IMR-90 (cell line): ENCODE measurements around the gene TMEM161A. TPM values are rescaled to one million over a fixed set of nuclear protein-coding genes. Genes with fewer than 3 reads are reported as not detected.

Experiments
- ATAC-seq: fragments of 200-7000 bp; cut with Tn5 transposase; 2 replicates; pipeline ENCODE4 v1.9.1; 2020; ENCODE audit warnings: low read depth, mild to moderate bottlenecking, moderate library complexity
- BruUV-seq: library from RNA; stranded (reverse); fragments of 400-500 nt; replicated peaks from 2 replicates; lab custom pipeline; 2021; lab: Mats Ljungman, UMichigan
- CTCF ChIA-PET: fragments of 300-600 bp; formaldehyde crosslinking; extraction: SDS; loops from one replicate; lab custom pipeline; 2021; ENCODE audit warnings: antibody characterized with exemption; lab: Yijun Ruan, JAX
- POLR2A ChIA-PET: fragments of 300-600 bp; sonication (Branson Sonifier 250); formaldehyde crosslinking; loops from one replicate; lab custom pipeline; 2022; ENCODE audit warnings: antibody characterized with exemption; ENCODE audit not compliant: unreplicated experiment; lab: Charles Lee
- DNase-seq: peaks from one replicate; pipeline ENCODE4 v3.0.0; 2013
- H2AFZ ChIP-seq: replicated peaks from 2 replicates; pipeline ENCODE3; 2013; ENCODE audit warnings: low read length, mild to moderate bottlenecking; ENCODE audit not compliant: poor library complexity
- H2AK5ac ChIP-seq: 2 replicates; pipeline ENCODE4 v1.6.1; 2013; ENCODE audit warnings: low read depth, low read length, inconsistent platforms
- H2AK9ac ChIP-seq: replicated peaks from 2 replicates; pipeline ENCODE3; 2013; ENCODE audit warnings: mild to moderate bottlenecking, low read depth, low read length, moderate library complexity; ENCODE audit not compliant: poor library complexity
- H2BK120ac ChIP-seq: 2 replicates; pipeline ENCODE4 v1.6.1; 2013; ENCODE audit warnings: low read depth, low read length, inconsistent platforms
- H2BK15ac ChIP-seq: 3 replicates; pipeline ENCODE4 v1.6.1; 2013; ENCODE audit warnings: low read depth, low read length, inconsistent platforms
- H2BK20ac ChIP-seq: 2 replicates; pipeline ENCODE4 v1.6.1; 2013; ENCODE audit warnings: low read depth, mild to moderate bottlenecking, inconsistent platforms, low read length, moderate library complexity
- H2BK5ac ChIP-seq: 2 replicates; pipeline ENCODE4 v1.6.1; 2013; ENCODE audit warnings: mild to moderate bottlenecking, low read depth, low read length, inconsistent platforms; ENCODE audit not compliant: poor library complexity, severe bottlenecking
- H3K14ac ChIP-seq: replicated peaks from 2 replicates; pipeline ENCODE4 v1.6.1; 2013; ENCODE audit warnings: low read depth, low read length, inconsistent platforms
- H3K18ac ChIP-seq: 2 replicates; pipeline ENCODE4 v1.6.1; 2013; ENCODE audit warnings: low read depth, low read length, control low read depth
- H3K23ac ChIP-seq: 2 replicates; pipeline ENCODE4 v1.6.1; 2013; ENCODE audit warnings: low read depth, low read length, inconsistent platforms
- H3K27ac ChIP-seq: 2 replicates; pipeline ENCODE4 v1.5.1; 2013; ENCODE audit warnings: mild to moderate bottlenecking, control low read depth, low read length; ENCODE audit not compliant: insufficient read depth
- H3K27me3 ChIP-seq: 2 replicates; pipeline ENCODE4 v1.6.1; 2013; ENCODE audit warnings: low read length; ENCODE audit not compliant: control insufficient read depth, insufficient read depth
- H3K36me3 ChIP-seq: 2 replicates; pipeline ENCODE4 v1.6.1; 2013; ENCODE audit warnings: low read length, mixed read lengths; ENCODE audit not compliant: control insufficient read depth, insufficient read depth
- H3K4ac ChIP-seq: 2 replicates; pipeline ENCODE4 v1.6.1; 2013; ENCODE audit warnings: low read depth, low read length, inconsistent platforms
- H3K4me1 ChIP-seq: 2 replicates; pipeline ENCODE4 v1.6.1; 2013; ENCODE audit warnings: low read length, mixed read lengths; ENCODE audit not compliant: control insufficient read depth, insufficient read depth
- H3K4me2 ChIP-seq: 2 replicates; pipeline ENCODE4 v1.6.1; 2013; ENCODE audit warnings: low read depth, mild to moderate bottlenecking, control low read depth, low read length, moderate library complexity
- H3K4me3 ChIP-seq: 2 replicates; pipeline ENCODE4 v1.5.1; 2013; ENCODE audit warnings: low read depth, mild to moderate bottlenecking, control low read depth, low read length, moderate library complexity; ENCODE audit not compliant: insufficient read depth
- H3K56ac ChIP-seq: 2 replicates; pipeline ENCODE4 v1.6.1; 2013; ENCODE audit warnings: low read length, inconsistent platforms; ENCODE audit not compliant: insufficient read depth; ENCODE audit errors: extremely low read depth
- H3K79me1 ChIP-seq, 2 experiments: 2 replicates each; pipeline ENCODE4 v1.6.1; 2013; ENCODE audit warnings: low read length in 2 of 2, inconsistent platforms in 1 of 2, low read depth in 1 of 2
- H3K9ac ChIP-seq: 2 replicates; pipeline ENCODE4 v1.6.1; 2013; ENCODE audit warnings: low read depth, low read length, control low read depth
- H3K9me1 ChIP-seq: 2 replicates; pipeline ENCODE4 v1.6.1; 2013; ENCODE audit warnings: low read length, inconsistent platforms; ENCODE audit not compliant: insufficient read depth
- H3K9me3 ChIP-seq: 2 replicates; pipeline ENCODE4 v1.6.1; 2013; ENCODE audit warnings: low read length; ENCODE audit not compliant: control insufficient read depth, insufficient read depth
- H4K20me1 ChIP-seq: 2 replicates; pipeline ENCODE4 v1.6.1; 2013; ENCODE audit warnings: low read length, inconsistent platforms; ENCODE audit not compliant: insufficient read depth
- H4K5ac ChIP-seq: 2 replicates; pipeline ENCODE4 v1.6.1; 2013; ENCODE audit warnings: mild to moderate bottlenecking, low read depth, low read length, control low read depth
- H4K8ac ChIP-seq, 2 experiments: 2 replicates each; pipeline ENCODE4 v1.6.1; 2013; ENCODE audit warnings: low read depth in 2 of 2, low read length in 2 of 2, control low read depth in 1 of 2, inconsistent platforms in 1 of 2
- H4K91ac ChIP-seq: 2 replicates; pipeline ENCODE4 v1.6.1; 2013; ENCODE audit warnings: low read depth, low read length, inconsistent platforms; ENCODE audit not compliant: insufficient read depth
- BHLHE40 ChIP-seq: fragments of 150-350 bp; IDR thresholded peaks from 2 replicates; pipeline ENCODE4 v1.6.1; 2016; ENCODE audit warnings: mild to moderate bottlenecking, low read depth, low read length
- CEBPB ChIP-seq: IDR thresholded peaks from 2 replicates; pipeline ENCODE4 v1.6.1; 2012; ENCODE audit warnings: low read depth, low read length, improper control_type of control experiment
- CHD1 ChIP-seq: IDR thresholded peaks from 2 replicates; pipeline ENCODE4 v1.6.1; 2012; ENCODE audit warnings: low read depth, low read length, improper control_type of control experiment
- CTCF ChIP-seq: conservative IDR thresholded peaks from 2 replicates; pipeline ENCODE4 v1.5.1; 2012; ENCODE audit warnings: mild to moderate bottlenecking, low read depth, low read length, improper control_type of control experiment
- FOS ChIP-seq: fragments of 150-350 bp; IDR thresholded peaks from 2 replicates; pipeline ENCODE4 v1.6.1; 2016; ENCODE audit warnings: low read depth, low read length
- MAFK ChIP-seq: IDR thresholded peaks from 2 replicates; pipeline ENCODE4 v1.6.1; 2012; ENCODE audit warnings: low read depth, low read length, improper control_type of control experiment
- MAZ ChIP-seq: IDR thresholded peaks from 2 replicates; pipeline ENCODE4 v1.6.1; 2012; ENCODE audit warnings: low read depth, mild to moderate bottlenecking, low read length, improper control_type of control experiment, moderate library complexity, borderline replicate concordance
- MXI1 ChIP-seq: IDR thresholded peaks from 2 replicates; pipeline ENCODE4 v1.6.1; 2012; ENCODE audit warnings: low read depth, mild to moderate bottlenecking, low read length, moderate library complexity, borderline replicate concordance
- POLR2A ChIP-seq: IDR thresholded peaks from 2 replicates; pipeline ENCODE4 v1.6.1; 2012; ENCODE audit warnings: mild to moderate bottlenecking, low read depth, low read length
- RAD21 ChIP-seq: IDR thresholded peaks from 2 replicates; pipeline ENCODE4 v1.6.1; 2012; ENCODE audit warnings: low read length, improper control_type of control experiment
- RCOR1 ChIP-seq: IDR thresholded peaks from 2 replicates; pipeline ENCODE4 v1.6.1; 2012; ENCODE audit warnings: mild to moderate bottlenecking, low read length, improper control_type of control experiment; ENCODE audit not compliant: insufficient replicate concordance
- RFX5 ChIP-seq: IDR thresholded peaks from 2 replicates; pipeline ENCODE4 v1.8.0; 2012; ENCODE audit warnings: low read depth, mild to moderate bottlenecking, low read length, moderate library complexity
- SMC3 ChIP-seq: fragments of 150-350 bp; IDR thresholded peaks from 2 replicates; pipeline ENCODE4 v1.6.1; 2016; ENCODE audit warnings: low read depth, mild to moderate bottlenecking, antibody characterized with exemption, low read length, moderate library complexity
- USF2 ChIP-seq: fragments of 150-350 bp; IDR thresholded peaks from 2 replicates; pipeline ENCODE4 v1.6.1; 2017; ENCODE audit warnings: mild to moderate bottlenecking, antibody characterized with exemption, low read length, low read depth
- WGBS, 2 experiments: methylation state at CpG; one replicate each; pipeline versions ENCODE4 v1.1.5 to v1.1.7; 2013; ENCODE audit warnings: missing lambda C conversion rate in 2 of 2; ENCODE audit not compliant: insufficient read length in 1 of 2; ENCODE audit errors: extremely low coverage in 2 of 2; 5-methylcytosine and 5-hydroxymethylcytosine counted together
- dilution Hi-C: fragments of 300-500 bp; cut with HindIII; formaldehyde crosslinking; loops from one replicate; pipeline ENCODE4 v1.14.3; 2018; ENCODE audit warnings: low sequenced_read_pairs; ENCODE audit not compliant: unreplicated experiment
- in situ Hi-C: fragments of 300-500 bp; cut with MboI; formaldehyde crosslinking; loops from 3 replicates; pipeline ENCODE4 v1.14.3; 2019; ENCODE audit warnings: low sequenced_read_pairs, inconsistent platforms, mixed read lengths
- intact Hi-C: fragments of 100-400 bp; cut with micrococcal nuclease; formaldehyde crosslinking; loops from 2 replicates; pipeline ENCODE4 v1.10.0; 2022
- polyA plus RNA-seq, 3 experiments: library from polyadenylated mRNA; depleted of rRNA; stranded (reverse); fragments of >200 nt; gene quantifications; 2 replicates each; pipeline ENCODE4 v1.2.3, GENCODE V29; 2012; ENCODE audit warnings: low replicate concordance in 1 of 3
- total RNA-seq: library from RNA; depleted of rRNA; stranded (reverse); fragments of >200 nt; gene quantifications from 2 replicates; pipeline ENCODE4 v1.2.3, GENCODE V29; 2012

Gene TMEM161A
- total and polyA plus RNA-seq, 2 of the 4 experiments (the other 2 are of a cell fraction) = 11.1 to 34.8 TPM

GRCh38 chr19:19096641-19097627 lies 41.3 kb downstream of the TMEM161A start:
- H3K4me1 ChIP-seq = no peaks in the 10 kb centered on the region
- no peaks in the 10 kb centered on the region for H3K79me1 ChIP-seq
- no peak overlapping the region for H4K8ac ChIP-seq
- H3K27me3 ChIP-seq = no peaks in the 10 kb centered on the region
- DNase-seq (no peak), ATAC-seq (no peak)
- H3K9me3 ChIP-seq = no peaks in the 10 kb centered on the region
- no TSS peak for BruUV-seq
- H4K5ac ChIP-seq = no peak overlapping the region
- no peak overlapping the region for H3K9ac ChIP-seq
- H4K20me1 ChIP-seq = no peaks in the 10 kb centered on the region; the same call in 1 of the 2 replicates
- H2BK15ac ChIP-seq = no peak overlapping the region
- no peak overlapping the region for H3K4me2 ChIP-seq
- H3K4me3 ChIP-seq = no peak overlapping the region
- intact Hi-C loops (no loop called here), dilution Hi-C loops (no loop called here), in situ Hi-C loops (no loop called here)
- CTCF ChIA-PET = no interaction called here
- no peak overlapping the region for H2AK5ac ChIP-seq
- no peak overlapping the region for H3K14ac ChIP-seq
- POLR2A ChIA-PET = no interaction called here
- H3K36me3 ChIP-seq = peaks cover 6% of the 10 kb centered on the region
- no peak overlapping the region for H2AFZ ChIP-seq
- no peak overlapping the region for H3K27ac ChIP-seq
- H3K4ac ChIP-seq = no peak overlapping the region
- no peak overlapping the region for H2BK20ac ChIP-seq
- no peaks in the 10 kb centered on the region; the same call in 1 of the 2 replicates for H3K9me1 ChIP-seq
- no peak overlapping the region for H2AK9ac ChIP-seq
- H2BK120ac ChIP-seq = no peak overlapping the region
- H4K91ac ChIP-seq = no peak overlapping the region
- H3K18ac ChIP-seq = no peak overlapping the region
- H3K56ac ChIP-seq = no peak overlapping the region
- H2BK5ac ChIP-seq = no peak overlapping the region
- no peak overlapping the region for H3K23ac ChIP-seq
- 81% methylated on average over 11 of the region's 24 CpGs; no CpG with 5 or more reads in 1 of the 2 experiments for WGBS, 2 experiments
- no peak for TF ChIP-seq RCOR1
- no peak for TF ChIP-seq RFX5
- no peak for TF ChIP-seq RAD21
- no peak for TF ChIP-seq BHLHE40
- TF ChIP-seq MXI1 = no peak
- TF ChIP-seq CHD1 = no peak
- TF ChIP-seq FOS = no peak
- TF ChIP-seq CTCF = no peak
- no peak for TF ChIP-seq USF2
- TF ChIP-seq POLR2A = no peak
- no peak for TF ChIP-seq MAFK
- TF ChIP-seq SMC3 = no peak
- TF ChIP-seq CEBPB = no peak
- no peak for TF ChIP-seq MAZ
